Measurements from ENCODE around the gene CYP19A1.

DNA sequence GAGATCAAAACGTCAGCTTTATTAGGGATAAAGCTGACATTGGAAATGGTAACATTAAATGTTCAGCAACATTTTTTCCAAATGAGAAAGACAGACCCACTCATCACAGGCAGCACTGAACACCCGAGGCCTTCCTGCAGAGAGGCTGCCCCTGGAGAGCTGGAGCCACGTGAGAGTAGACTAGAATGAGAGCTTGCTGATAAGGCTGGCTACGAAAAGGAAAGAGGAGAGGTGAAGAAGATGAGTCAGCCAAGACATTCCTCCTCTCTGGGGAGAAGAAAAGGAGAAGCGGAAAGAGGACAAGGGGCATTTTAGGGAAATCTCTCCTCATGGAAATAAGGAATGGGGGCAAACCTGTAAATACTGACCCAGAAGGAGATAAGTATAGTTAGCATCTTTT lies 7.3 kb downstream of the CYP19A1 start:
- TF ChIP-seq BCL11A (tag by site-specific recombination; IDR thresholded peaks at IDR 0.05; ENCODE audit: low read depth): no peak
- TF ChIP-seq KLF8 (tag by site-specific recombination; IDR thresholded peaks at IDR 0.05): no peak
- TF ChIP-seq, protein P1, sequence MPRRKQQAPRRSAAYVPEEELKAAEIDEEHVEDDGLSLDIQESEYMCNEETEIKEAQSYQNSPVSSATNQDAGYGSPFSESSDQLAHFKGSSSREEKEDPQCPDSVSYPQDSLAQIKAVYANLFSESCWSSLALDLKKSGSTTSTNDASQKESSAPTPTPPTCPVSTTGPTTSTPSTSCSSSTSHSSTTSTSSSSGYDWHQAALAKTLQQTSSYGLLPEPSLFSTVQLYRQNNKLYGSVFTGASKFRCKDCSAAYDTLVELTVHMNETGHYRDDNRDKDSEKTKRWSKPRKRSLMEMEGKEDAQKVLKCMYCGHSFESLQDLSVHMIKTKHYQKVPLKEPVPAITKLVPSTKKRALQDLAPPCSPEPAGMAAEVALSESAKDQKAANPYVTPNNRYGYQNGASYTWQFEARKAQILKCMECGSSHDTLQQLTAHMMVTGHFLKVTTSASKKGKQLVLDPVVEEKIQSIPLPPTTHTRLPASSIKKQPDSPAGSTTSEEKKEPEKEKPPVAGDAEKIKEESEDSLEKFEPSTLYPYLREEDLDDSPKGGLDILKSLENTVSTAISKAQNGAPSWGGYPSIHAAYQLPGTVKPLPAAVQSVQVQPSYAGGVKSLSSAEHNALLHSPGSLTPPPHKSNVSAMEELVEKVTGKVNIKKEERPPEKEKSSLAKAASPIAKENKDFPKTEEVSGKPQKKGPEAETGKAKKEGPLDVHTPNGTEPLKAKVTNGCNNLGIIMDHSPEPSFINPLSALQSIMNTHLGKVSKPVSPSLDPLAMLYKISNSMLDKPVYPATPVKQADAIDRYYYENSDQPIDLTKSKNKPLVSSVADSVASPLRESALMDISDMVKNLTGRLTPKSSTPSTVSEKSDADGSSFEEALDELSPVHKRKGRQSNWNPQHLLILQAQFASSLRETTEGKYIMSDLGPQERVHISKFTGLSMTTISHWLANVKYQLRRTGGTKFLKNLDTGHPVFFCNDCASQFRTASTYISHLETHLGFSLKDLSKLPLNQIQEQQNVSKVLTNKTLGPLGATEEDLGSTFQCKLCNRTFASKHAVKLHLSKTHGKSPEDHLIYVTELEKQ (tag by site-specific recombination; IDR thresholded peaks at IDR 0.05; ENCODE audit: borderline replicate concordance): no peak
- TF ChIP-seq, protein P2, sequence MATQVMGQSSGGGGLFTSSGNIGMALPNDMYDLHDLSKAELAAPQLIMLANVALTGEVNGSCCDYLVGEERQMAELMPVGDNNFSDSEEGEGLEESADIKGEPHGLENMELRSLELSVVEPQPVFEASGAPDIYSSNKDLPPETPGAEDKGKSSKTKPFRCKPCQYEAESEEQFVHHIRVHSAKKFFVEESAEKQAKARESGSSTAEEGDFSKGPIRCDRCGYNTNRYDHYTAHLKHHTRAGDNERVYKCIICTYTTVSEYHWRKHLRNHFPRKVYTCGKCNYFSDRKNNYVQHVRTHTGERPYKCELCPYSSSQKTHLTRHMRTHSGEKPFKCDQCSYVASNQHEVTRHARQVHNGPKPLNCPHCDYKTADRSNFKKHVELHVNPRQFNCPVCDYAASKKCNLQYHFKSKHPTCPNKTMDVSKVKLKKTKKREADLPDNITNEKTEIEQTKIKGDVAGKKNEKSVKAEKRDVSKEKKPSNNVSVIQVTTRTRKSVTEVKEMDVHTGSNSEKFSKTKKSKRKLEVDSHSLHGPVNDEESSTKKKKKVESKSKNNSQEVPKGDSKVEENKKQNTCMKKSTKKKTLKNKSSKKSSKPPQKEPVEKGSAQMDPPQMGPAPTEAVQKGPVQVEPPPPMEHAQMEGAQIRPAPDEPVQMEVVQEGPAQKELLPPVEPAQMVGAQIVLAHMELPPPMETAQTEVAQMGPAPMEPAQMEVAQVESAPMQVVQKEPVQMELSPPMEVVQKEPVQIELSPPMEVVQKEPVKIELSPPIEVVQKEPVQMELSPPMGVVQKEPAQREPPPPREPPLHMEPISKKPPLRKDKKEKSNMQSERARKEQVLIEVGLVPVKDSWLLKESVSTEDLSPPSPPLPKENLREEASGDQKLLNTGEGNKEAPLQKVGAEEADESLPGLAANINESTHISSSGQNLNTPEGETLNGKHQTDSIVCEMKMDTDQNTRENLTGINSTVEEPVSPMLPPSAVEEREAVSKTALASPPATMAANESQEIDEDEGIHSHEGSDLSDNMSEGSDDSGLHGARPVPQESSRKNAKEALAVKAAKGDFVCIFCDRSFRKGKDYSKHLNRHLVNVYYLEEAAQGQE (tag by site-specific recombination; IDR thresholded peaks at IDR 0.05): no peak
- TF ChIP-seq, protein P3, sequence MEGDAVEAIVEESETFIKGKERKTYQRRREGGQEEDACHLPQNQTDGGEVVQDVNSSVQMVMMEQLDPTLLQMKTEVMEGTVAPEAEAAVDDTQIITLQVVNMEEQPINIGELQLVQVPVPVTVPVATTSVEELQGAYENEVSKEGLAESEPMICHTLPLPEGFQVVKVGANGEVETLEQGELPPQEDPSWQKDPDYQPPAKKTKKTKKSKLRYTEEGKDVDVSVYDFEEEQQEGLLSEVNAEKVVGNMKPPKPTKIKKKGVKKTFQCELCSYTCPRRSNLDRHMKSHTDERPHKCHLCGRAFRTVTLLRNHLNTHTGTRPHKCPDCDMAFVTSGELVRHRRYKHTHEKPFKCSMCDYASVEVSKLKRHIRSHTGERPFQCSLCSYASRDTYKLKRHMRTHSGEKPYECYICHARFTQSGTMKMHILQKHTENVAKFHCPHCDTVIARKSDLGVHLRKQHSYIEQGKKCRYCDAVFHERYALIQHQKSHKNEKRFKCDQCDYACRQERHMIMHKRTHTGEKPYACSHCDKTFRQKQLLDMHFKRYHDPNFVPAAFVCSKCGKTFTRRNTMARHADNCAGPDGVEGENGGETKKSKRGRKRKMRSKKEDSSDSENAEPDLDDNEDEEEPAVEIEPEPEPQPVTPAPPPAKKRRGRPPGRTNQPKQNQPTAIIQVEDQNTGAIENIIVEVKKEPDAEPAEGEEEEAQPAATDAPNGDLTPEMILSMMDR (tag by site-specific recombination; IDR thresholded peaks at IDR 0.05): no peak
- TF ChIP-seq ZNF138 (tag by site-specific recombination; IDR thresholded peaks at IDR 0.05; ENCODE audit: borderline replicate concordance): no peak
